GM18508 (cell line): ENCODE results near the gene GPNMB.
"Not testable (repeated sequence)": the region's sequence is repeated elsewhere in the genome, so short reads cannot be mapped to it uniquely, and the experiment has no call there.

ENCODE experiments used
- ATAC-seq: cut with Tn5 transposase; IDR thresholded peaks from one replicate; pipeline ENCODE4 v1.9.1; 2021; ENCODE audit warnings: moderate number of reproducible peaks; ENCODE audit not compliant: insufficient read depth, unreplicated experiment

GPNMB gene

DNA sequence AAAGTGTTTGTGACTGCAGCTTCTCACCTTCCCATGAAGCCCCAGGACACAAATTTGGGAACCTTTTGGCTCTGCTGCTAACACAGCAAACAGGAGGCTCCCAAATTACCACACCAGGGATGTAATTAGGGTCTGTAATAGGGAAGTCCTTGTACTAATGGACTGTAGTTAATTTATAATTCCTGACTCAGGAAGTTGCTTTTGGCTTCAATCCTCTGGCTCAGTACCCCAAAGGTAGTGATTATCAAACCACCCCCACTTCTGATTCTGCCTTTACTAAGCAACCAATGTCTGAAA, 48.8 kb downstream of the GPNMB start:
- ATAC-seq, result no peak

DNA sequence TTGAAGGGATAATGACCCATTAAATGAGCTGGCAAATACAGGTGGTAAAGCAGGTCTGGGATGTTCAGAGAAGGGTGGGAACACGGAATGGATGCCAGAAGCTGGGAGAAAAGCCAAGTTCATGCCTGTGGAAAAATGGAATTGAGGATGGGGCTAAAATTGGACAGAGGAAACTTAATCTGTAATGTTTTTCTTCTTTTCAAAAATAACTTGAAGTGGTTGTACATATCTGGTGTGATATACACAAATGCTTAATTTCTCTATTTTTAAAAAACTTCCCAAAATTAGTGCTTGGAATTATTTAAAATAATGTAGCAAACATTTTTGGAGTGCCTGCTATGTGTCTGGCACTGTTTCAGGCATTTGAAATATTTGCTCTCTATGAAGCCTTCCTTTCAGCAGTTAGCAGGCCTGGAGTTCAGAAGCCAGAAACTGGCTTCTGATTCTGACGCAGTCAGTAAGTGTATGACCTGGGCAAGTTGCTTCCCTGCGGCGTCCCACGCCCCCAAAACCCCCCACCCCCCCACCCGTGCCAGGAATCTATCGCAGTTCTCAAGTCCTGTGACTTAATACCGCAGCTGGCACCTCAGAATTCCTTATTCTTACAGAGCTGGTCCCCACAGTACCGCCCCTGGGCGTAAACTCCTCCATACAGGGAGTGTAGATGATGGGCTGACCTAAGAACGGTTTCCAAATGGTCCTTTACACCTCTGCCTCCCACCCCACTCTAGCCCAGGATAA, 51.7 kb downstream of the GPNMB start:
- ATAC-seq, result no peak

DNA sequence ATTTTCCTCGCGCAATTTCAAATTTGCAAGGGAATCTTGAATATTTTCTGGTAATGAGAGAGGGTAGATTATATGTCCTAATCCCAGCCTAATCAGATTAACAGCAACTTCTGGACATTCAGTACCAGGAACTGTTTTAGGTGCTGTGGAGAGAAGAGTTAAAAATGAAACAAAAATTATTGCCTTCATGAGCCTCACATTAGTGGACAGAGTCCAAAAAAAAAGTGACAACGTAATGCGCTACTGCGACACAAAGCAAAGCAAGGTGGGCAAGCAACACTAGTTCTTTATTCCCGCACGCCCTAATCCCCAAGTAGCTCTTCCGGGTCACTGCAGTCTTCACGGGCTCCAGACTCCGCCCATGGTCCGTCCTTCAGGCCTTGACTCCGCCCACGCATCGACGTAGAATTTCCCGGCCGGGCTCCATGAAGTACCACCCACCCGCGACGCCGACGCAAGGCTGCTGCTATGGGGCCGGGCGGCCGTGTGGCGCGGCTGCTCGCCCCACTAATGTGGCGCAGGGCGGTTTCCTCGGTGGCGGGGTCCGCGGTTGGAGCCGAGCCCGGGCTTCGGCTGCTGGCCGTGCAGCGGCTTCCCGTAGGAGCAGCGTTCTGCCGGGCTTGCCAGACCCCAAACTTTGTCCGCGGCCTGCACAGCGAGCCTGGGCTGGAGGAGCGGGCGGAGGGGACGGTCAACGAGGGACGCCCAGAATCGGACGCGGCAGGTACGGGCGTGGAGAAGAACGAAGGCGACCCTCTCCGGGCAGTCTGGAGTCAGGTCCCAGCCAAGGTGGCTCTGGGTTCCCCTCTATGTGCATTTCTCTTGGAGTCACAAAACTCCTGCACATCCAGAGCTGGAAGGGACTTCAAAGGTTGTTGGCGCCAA, 52.6 kb downstream of the GPNMB start, which contains the start of gene MALSU1:
MALSU1 (plus strand) TSS at position 455 of the 885 bp plus-strand sequence; CDS start at position 469, 14 bp downstream.
- peak; percentile 89 for ATAC-seq

DNA sequence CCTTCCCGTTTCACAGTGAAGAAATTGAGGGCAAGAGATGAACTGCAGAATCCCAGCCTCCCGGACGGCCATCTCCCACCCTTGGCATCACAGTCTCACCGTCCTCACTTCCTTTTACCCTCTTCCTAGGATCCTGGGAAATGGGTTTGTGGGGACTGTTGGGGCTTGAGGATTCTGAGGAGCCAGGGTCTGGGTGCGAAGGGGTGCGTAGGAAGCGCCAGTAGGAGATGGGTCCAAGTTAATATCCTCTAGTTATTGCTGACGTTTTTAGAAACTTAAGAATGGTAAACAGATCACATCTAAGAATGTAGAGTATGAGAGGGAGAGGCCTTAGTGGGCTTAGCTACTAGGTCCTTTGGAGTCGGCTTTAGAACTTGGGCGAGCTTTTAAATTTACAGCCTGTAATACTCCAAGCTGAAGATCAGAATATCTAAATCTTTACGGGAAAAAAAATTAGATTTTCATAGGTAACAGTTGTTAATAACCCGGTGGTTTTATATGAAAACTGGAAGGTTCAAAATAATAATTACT, 53.3 kb downstream of the GPNMB start:
- ATAC-seq, result peak; percentile 15

DNA sequence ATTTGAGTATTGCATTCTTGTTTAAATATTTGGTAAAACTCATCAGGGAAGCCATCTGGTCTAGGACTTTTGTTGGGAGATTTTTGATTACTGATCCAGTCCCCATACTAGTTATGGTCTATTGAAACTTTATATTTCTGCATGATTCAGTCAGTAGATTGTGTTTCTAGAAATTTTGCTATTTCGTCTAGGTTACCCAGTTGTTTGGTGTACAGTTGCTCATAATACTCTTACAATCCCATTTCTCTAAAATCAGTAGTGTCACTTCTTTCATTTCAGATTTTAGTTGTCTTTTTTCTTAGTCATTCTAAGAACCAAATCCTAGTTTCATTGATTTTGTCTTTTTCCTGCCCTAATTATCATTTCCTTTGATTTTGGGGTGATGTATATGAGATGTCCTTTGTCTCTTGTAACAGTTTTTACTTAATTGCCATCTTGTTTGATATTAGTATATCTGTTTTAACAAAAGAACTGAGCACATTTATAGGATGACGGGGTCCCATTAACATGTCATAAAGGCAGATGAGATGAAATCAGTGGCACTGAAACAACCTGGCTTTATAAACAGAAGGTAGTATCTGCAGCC, 60.5 kb downstream of the GPNMB start:
- ATAC-seq, result no peak

DNA sequence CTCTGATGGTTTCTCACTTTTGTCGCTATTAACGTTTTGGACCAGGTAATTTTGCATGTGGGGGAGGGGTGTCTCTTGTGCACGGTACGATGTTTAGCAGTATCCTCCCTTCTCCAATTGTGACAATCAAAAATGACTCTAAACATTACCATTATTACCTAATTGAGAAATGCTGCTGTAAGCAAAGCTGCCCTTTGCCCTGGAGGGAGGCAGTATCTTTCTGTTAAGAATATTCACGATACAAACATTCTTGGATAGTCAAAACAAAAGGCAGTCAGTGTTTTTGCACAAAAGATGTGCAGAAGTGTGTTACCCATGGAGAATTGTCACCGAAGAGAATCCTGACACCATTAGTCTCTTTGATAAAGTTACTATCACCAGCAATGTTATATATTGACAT, 62.2 kb downstream of the GPNMB start:
- ATAC-seq, result no peak

DNA sequence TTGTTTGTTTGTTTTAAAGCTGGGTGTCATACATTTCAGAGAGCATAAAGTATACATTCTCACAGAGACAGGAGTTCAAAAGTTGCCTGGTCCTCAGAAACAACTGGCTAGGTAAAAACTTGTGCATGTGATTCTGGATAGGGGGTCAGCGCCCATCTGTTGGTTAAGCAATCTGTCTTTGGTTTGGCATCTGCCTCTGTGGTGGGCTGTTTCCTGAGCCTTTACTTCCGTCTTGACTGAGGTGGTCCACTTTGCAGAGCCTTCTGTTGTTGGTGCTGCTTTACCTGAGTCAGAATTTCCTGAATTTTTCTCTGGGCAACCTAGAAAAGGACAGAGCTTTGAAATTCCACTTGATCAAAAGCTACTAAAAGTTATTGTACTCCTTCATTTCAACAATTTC, 65.6 kb downstream of the GPNMB start:
- ATAC-seq, result not testable (repeated sequence)

DNA sequence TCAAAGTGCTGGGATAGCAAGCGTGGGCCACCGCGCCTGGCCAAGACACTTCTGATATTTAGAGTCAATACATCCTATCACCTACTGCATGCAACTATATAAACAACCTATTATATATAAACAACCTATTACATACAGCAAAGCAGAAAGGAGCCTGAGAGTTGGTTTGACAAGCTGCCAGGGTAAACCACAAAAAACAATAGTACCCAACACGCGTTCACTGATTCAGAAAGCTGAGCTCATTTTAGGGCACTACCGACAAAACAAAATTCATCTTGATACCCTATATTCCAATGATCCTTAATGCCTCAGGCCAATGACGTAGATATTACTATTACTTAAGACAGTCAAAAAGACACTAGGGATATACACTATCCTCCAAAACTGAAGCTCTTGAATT, 68.8 kb downstream of the GPNMB start:
- no peak for ATAC-seq
